A673 (cell line): ENCODE results near the gene LRBA. TPM values are rescaled to one million over a fixed set of nuclear protein-coding genes. Genes with fewer than 3 reads are reported as not detected.

Experiments
- BruUV-seq: library from RNA; stranded (reverse); fragments of 400-500 nt; replicated peaks from 2 replicates; lab custom pipeline; 2021; lab: Mats Ljungman, UMichigan
- CTCF ChIA-PET: fragments of 300-600 bp; sonication (Branson Sonifier 250); formaldehyde crosslinking; loops from one replicate; lab custom pipeline; 2022; ENCODE audit warnings: antibody characterized with exemption; lab: Charles Lee
- POLR2A ChIA-PET: fragments of 300-600 bp; sonication (Branson Sonifier 250); formaldehyde crosslinking; loops from one replicate; lab custom pipeline; 2022; ENCODE audit warnings: antibody characterized with exemption; ENCODE audit not compliant: low non-redundant PET; lab: Charles Lee
- DNase-seq: peaks from one replicate; pipeline ENCODE4 v3.0.0-alpha.2; 2015; ENCODE audit warnings: low spot score
- H3K27ac ChIP-seq: fragments of 200-600 bp; sonication (generic); 2 replicates; pipeline ENCODE4 v1.5.1; 2016; ENCODE audit warnings: mixed run types, low read depth, mild to moderate bottlenecking, mixed read lengths, antibody characterized with exemption, low read length; ENCODE audit not compliant: poor library complexity, severe bottlenecking
- H3K27me3 ChIP-seq: fragments of 200-600 bp; sonication (generic); replicated peaks from 2 replicates; pipeline ENCODE4 v1.6.1; 2017; ENCODE audit warnings: mixed run types, low read depth, mild to moderate bottlenecking, mixed read lengths, antibody characterized with exemption, low read length; ENCODE audit not compliant: insufficient read depth, poor library complexity
- H3K36me3 ChIP-seq: fragments of 200-600 bp; sonication (generic); 2 replicates; pipeline ENCODE4 v1.6.1; 2016; ENCODE audit warnings: mixed run types, mild to moderate bottlenecking, mixed read lengths, antibody characterized with exemption, low read length; ENCODE audit not compliant: insufficient read depth, poor library complexity, severe bottlenecking
- H3K4me1 ChIP-seq: fragments of 200-600 bp; sonication (generic); 2 replicates; pipeline ENCODE4 v1.6.1; 2017; ENCODE audit warnings: mixed run types, mild to moderate bottlenecking, mixed read lengths, antibody characterized with exemption, low read length; ENCODE audit not compliant: insufficient read depth, poor library complexity, severe bottlenecking
- H3K4me3 ChIP-seq: fragments of 200-600 bp; sonication (generic); 2 replicates; pipeline ENCODE4 v1.5.1; 2016; ENCODE audit warnings: low read depth, mixed run types, mild to moderate bottlenecking, mixed read lengths, low read length; ENCODE audit not compliant: poor library complexity, severe bottlenecking
- H3K9me3 ChIP-seq: fragments of 200-600 bp; sonication (generic); 2 replicates; pipeline ENCODE4 v1.6.1; 2016; ENCODE audit warnings: mixed run types, low read depth, mild to moderate bottlenecking, mixed read lengths, antibody characterized with exemption, low read length; ENCODE audit not compliant: poor library complexity, severe bottlenecking
- EZH2 ChIP-seq: fragments of 200-600 bp; sonication (generic); IDR thresholded peaks from 2 replicates; pipeline ENCODE4 v1.6.1; 2017; ENCODE audit warnings: borderline replicate concordance, low read depth, mild to moderate bottlenecking, mixed read lengths, antibody characterized with exemption, low read length; ENCODE audit not compliant: poor library complexity, severe bottlenecking
- intact Hi-C: fragments of 100-400 bp; cut with micrococcal nuclease; formaldehyde crosslinking; loops from one replicate; pipeline ENCODE4 v1.10.0; 2022; ENCODE audit not compliant: unreplicated experiment
- total RNA-seq: library from RNA; stranded (reverse); gene quantifications from 2 replicates; pipeline ENCODE4 v1.2.3, GENCODE V29; 2021
- TF ChIP-seq, protein P1 (sequence below): fragments of 300-800, 200-600 bp; sonication (generic); conservative IDR thresholded peaks from 2 replicates; pipeline ENCODE4 v1.5.1; 2017; ENCODE audit warnings: low read depth, mild to moderate bottlenecking, antibody characterized with exemption, low read length, moderate library complexity, mixed read lengths

Gene LRBA
- total RNA-seq, 1 experiment from 2014 or later = 35.7 TPM

DNA sequence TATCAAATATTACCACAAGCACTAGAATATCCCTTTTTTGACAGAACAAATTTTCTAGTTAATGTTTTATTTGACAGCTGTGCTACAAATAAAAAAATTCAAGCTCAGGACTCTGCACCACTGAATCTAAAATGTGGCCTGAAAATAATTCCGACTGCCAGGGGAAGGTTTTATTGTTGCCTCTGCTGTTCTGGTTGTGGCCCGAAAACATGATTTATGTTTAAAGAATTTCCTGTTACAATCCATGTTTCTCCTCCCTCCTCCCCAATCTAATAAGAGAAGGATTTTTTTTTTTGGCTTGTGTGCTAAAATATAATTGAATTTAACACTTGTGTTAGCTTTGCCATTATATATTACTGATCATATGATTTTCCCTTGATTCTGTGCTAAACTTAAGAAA, 709.1 kb downstream of the LRBA start:
- H3K4me3 ChIP-seq = no peak overlapping the region
- H3K9me3 ChIP-seq = no peaks in the 10 kb centered on the region
- DNase-seq = peak; percentile 75
- intact Hi-C loops = no loop called here
- no peaks in the 10 kb centered on the region for H3K36me3 ChIP-seq
- no peaks in the 10 kb centered on the region for H3K27me3 ChIP-seq
- no peak for TF ChIP-seq EZH2
- TF ChIP-seq, protein P1, sequence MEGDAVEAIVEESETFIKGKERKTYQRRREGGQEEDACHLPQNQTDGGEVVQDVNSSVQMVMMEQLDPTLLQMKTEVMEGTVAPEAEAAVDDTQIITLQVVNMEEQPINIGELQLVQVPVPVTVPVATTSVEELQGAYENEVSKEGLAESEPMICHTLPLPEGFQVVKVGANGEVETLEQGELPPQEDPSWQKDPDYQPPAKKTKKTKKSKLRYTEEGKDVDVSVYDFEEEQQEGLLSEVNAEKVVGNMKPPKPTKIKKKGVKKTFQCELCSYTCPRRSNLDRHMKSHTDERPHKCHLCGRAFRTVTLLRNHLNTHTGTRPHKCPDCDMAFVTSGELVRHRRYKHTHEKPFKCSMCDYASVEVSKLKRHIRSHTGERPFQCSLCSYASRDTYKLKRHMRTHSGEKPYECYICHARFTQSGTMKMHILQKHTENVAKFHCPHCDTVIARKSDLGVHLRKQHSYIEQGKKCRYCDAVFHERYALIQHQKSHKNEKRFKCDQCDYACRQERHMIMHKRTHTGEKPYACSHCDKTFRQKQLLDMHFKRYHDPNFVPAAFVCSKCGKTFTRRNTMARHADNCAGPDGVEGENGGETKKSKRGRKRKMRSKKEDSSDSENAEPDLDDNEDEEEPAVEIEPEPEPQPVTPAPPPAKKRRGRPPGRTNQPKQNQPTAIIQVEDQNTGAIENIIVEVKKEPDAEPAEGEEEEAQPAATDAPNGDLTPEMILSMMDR = no peak
- BruUV-seq = no TSS peak
- H3K27ac ChIP-seq = peak overlapping the region; percentile 68
- POLR2A ChIA-PET = no interaction called here
- H3K4me1 ChIP-seq = peaks cover 52% of the 10 kb centered on the region
- CTCF ChIA-PET = no interaction called here

DNA sequence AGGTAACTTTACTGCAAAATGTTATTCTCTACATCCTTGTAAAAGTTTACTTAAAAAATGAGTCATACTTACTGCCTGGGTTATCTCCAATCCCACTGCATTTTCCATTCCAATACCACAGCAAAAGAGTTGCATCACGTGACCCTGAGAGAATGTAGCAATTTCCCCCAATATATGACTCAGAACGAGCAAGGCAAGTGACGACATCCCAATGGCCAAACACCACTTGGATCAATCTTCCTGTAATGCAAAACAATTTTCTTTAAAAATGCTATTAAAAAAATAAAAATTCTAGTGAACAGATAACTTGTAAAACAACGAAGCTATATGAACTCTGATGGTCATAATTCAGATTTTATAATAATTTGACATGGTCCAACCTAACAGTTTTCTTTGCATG, 712.5 kb downstream of the LRBA start:
- Histone ChIP-seq H3K27me3 (no peaks in the 10 kb centered on the region), H3K27ac (no peak overlapping the region), H3K4me3 (no peak overlapping the region), H3K9me3 (no peaks in the 10 kb centered on the region), H3K36me3 (no peaks in the 10 kb centered on the region), H3K4me1 (peaks cover 51% of the 10 kb centered on the region)
- DNase-seq = peak; percentile 74
- TF ChIP-seq, protein P1 = no peak
- TF ChIP-seq EZH2 = no peak
- CTCF ChIA-PET = no interaction called here
- BruUV-seq = no TSS peak
- intact Hi-C loops = no loop called here
- POLR2A ChIA-PET = no interaction called here

DNA sequence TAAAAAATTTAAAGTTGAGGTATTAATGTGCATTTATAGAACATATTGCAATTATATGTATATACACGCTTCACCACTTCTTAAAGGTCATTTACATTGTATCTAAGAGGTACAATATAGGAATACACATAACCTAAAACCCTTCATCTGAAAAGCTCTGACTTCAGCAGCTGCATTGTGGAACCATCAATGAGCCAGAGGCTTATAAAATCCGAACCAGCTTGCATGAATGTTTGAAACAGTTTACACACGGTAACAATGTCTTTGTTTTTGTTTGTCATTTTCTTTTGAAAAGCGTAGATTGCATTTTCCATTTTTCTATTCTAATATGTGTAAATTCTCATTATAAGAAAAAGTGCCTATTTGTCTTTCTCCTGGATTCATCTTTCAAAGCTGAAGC, 715.3 kb downstream of the LRBA start:
- POLR2A ChIA-PET = no interaction called here
- no TSS peak for BruUV-seq
- H3K4me3 ChIP-seq = no peak overlapping the region
- H3K9me3 ChIP-seq = no peaks in the 10 kb centered on the region
- CTCF ChIA-PET = interaction anchor here (0.6 to 0.8 kb wide), 3 partner anchors 58 to 570 kb away, joined by 3 to 5 read pairs (median 5); no protein-coding TSS in a partner anchor
- no peak for DNase-seq
- H3K36me3 ChIP-seq = no peaks in the 10 kb centered on the region
- H3K27ac ChIP-seq = no peak overlapping the region
- peaks cover 32% of the 10 kb centered on the region for H3K4me1 ChIP-seq
- intact Hi-C loops = loop anchor here (5.0 to 10.0 kb wide), 2 partner anchors 303 to 665 kb away; no protein-coding TSS in a partner anchor
- TF ChIP-seq EZH2 = no peak
- TF ChIP-seq, protein P1 = no peak
- H3K27me3 ChIP-seq = no peaks in the 10 kb centered on the region
